ENCODE results near the gene POLE2.

- no peak for TF ChIP-seq POLR2AphosphoS5 (IDR thresholded peaks at IDR 0.05; ENCODE audit: low read depth, low read length)
- TF ChIP-seq, protein P1, sequence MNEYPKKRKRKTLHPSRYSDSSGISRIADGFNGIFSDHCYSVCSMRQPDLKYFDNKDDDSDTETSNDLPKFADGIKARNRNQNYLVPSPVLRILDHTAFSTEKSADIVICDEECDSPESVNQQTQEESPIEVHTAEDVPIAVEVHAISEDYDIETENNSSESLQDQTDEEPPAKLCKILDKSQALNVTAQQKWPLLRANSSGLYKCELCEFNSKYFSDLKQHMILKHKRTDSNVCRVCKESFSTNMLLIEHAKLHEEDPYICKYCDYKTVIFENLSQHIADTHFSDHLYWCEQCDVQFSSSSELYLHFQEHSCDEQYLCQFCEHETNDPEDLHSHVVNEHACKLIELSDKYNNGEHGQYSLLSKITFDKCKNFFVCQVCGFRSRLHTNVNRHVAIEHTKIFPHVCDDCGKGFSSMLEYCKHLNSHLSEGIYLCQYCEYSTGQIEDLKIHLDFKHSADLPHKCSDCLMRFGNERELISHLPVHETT (CRISPR knock-in tag; conservative IDR thresholded peaks at IDR 0.05), result no peak
- TF ChIP-seq POLR2A (IDR thresholded peaks at IDR 0.05; ENCODE audit: insufficient read depth in 1 of 2, low read depth in 2 of 2, low read length in 2 of 2), result no peak
- TF ChIP-seq RFX5 (IDR thresholded peaks at IDR 0.05; ENCODE audit: low read depth, low read length), result no peak
- TF ChIP-seq KAT2B (IDR thresholded peaks at IDR 0.05; ENCODE audit: borderline replicate concordance, low read depth, low read length), result no peak
- TF ChIP-seq ZNF18 (CRISPR knock-in tag; IDR thresholded peaks at IDR 0.05; ENCODE audit: insufficient replicate concordance), result no peak
- no peak for TF ChIP-seq CHD2 (IDR thresholded peaks at IDR 0.05; ENCODE audit: low read depth, low read length)
- no peak for TF ChIP-seq JUND (CRISPR knock-in tag; IDR thresholded peaks at IDR 0.05)
- TF ChIP-seq EZH2 (conservative IDR thresholded peaks at IDR 0.05; ENCODE audit: low read depth, low read length), result no peak
- no peak for TF ChIP-seq CTCF (CRISPR knock-in tag; IDR thresholded peaks at IDR 0.05)
- no peak for TF ChIP-seq MYC (CRISPR knock-in tag; IDR thresholded peaks at IDR 0.05; ENCODE audit: borderline replicate concordance)
- TF ChIP-seq ZNF749 (CRISPR knock-in tag; IDR thresholded peaks at IDR 0.05; ENCODE audit: borderline replicate concordance), result no peak
- no peak for TF ChIP-seq ATF7 (IDR thresholded peaks at IDR 0.05)
- no peak for TF ChIP-seq ATF7 (CRISPR knock-in tag; IDR thresholded peaks at IDR 0.05)
Observed at GRCh38 chr14:49615776-49616175, 72.2 kb downstream of the POLE2 start.
